CD4-positive, alpha-beta T cell (primary cell): ENCODE measurements around the gene TBX1. TPM values are rescaled to one million over a fixed set of nuclear protein-coding genes. Genes with fewer than 3 reads are reported as not detected.
"Not testable (repeated sequence)": the region's sequence is repeated elsewhere in the genome, so short reads cannot be mapped to it uniquely, and the experiment has no call there.

Source experiments
- ATAC-seq: fragments of 200-7000 bp; cut with Tn5 transposase; one replicate; pipeline ENCODE4 v1.10.0; 2022; ENCODE audit warnings: mild to moderate bottlenecking; ENCODE audit not compliant: poor library complexity
- CTCF ChIA-PET: fragments of 350-600 bp; sonication (Branson Sonifier 250); formaldehyde crosslinking; loops from one replicate; lab custom pipeline; 2021; ENCODE audit warnings: antibody characterized with exemption, inconsistent platforms; lab: Charles Lee
- POLR2A ChIA-PET: fragments of 350-600 bp; sonication (Branson Sonifier 250); formaldehyde crosslinking; loops from one replicate; lab custom pipeline; 2021; ENCODE audit warnings: antibody characterized with exemption, inconsistent platforms; lab: Charles Lee
- DNase-seq, 14 experiments: peaks; one replicate each; pipeline ENCODE4 v3.0.0-alpha.2; 2013 to 2020; ENCODE audit warnings: mixed read lengths in 2 of 14
- H3K27ac ChIP-seq, 2 donors: one replicate each; pipeline versions ENCODE4 v1.5.1 to v1.7.0; 2013; ENCODE audit warnings: low read length in 2 of 2, low read depth in 1 of 2, mild to moderate bottlenecking in 1 of 2
- H3K27me3 ChIP-seq, 2 experiments: 1 replicate in 1 of 2; 2 replicates in 1 of 2; pipeline versions ENCODE4 v1.6.1 to v1.7.0; 2013; ENCODE audit warnings: low read length in 2 of 2, control low read depth in 1 of 2, mild to moderate bottlenecking in 1 of 2, moderate library complexity in 1 of 2; ENCODE audit not compliant: insufficient read depth in 2 of 2, control insufficient read depth in 1 of 2
- H3K36me3 ChIP-seq: one replicate; pipeline ENCODE4 v1.6.1; 2013; ENCODE audit warnings: low read length, control low read depth; ENCODE audit not compliant: insufficient read depth
- H3K4me1 ChIP-seq: one replicate; pipeline ENCODE4 v1.6.1; 2013; ENCODE audit warnings: low read length, control low read depth; ENCODE audit not compliant: insufficient read depth
- H3K4me3 ChIP-seq: one replicate; pipeline ENCODE4 v1.5.1; 2013; ENCODE audit warnings: mild to moderate bottlenecking, low read length, moderate library complexity
- H3K9me3 ChIP-seq, 2 experiments: 1 replicate in 1 of 2; 2 replicates in 1 of 2; pipeline versions ENCODE4 v1.6.1 to v1.7.0; 2013; ENCODE audit warnings: low read length in 2 of 2, mild to moderate bottlenecking in 2 of 2, control low read depth in 1 of 2, moderate library complexity in 1 of 2; ENCODE audit not compliant: control insufficient read depth in 1 of 2, insufficient read depth in 1 of 2
- H3K27ac Mint-ChIP-seq: one replicate; pipeline ENCODE4 v1.8.0; 2020; ENCODE audit warnings: mixed read lengths
- H3K27me3 Mint-ChIP-seq: one replicate; pipeline ENCODE4 v1.8.0; 2021; ENCODE audit warnings: mixed read lengths
- H3K36me3 Mint-ChIP-seq: one replicate; pipeline ENCODE4 v1.8.0; 2021; ENCODE audit warnings: low read depth, mixed read lengths
- H3K4me1 Mint-ChIP-seq: one replicate; pipeline ENCODE4 v1.8.0; 2021; ENCODE audit warnings: low read depth, mixed read lengths
- H3K4me3 Mint-ChIP-seq: one replicate; pipeline ENCODE4 v1.8.0; 2020; ENCODE audit warnings: mild to moderate bottlenecking, mixed read lengths
- H3K9me3 Mint-ChIP-seq: one replicate; pipeline ENCODE4 v1.8.0; 2020; ENCODE audit warnings: mixed read lengths
- intact Hi-C, 2 experiments: fragments of 100-400 bp; cut with DNase I in 1 of 2; cut with micrococcal nuclease in 1 of 2; formaldehyde crosslinking; loops; one replicate each; pipeline versions ENCODE4 v1.15.1 to v1.9.0; 2023 to 2025; cut with DNase I, micrococcal nuclease
- total RNA-seq, 174 experiments: library from RNA in 2 of 174; stranded (reverse) in 2 of 174; gene quantifications; one replicate each; pipeline ENCODE4 v1.2.3 and lab custom pipeline; 2021 to 2026
- TF ChIP-seq, protein P1 (sequence below): fragments of 200-600 bp; IDR thresholded peaks from one replicate; pipeline ENCODE4 v1.8.0; 2022; ENCODE audit warnings: antibody characterized with exemption, mild to moderate bottlenecking

The TBX1 gene
- total RNA-seq, 2 experiments from 2014 or later = not detected

DNA sequence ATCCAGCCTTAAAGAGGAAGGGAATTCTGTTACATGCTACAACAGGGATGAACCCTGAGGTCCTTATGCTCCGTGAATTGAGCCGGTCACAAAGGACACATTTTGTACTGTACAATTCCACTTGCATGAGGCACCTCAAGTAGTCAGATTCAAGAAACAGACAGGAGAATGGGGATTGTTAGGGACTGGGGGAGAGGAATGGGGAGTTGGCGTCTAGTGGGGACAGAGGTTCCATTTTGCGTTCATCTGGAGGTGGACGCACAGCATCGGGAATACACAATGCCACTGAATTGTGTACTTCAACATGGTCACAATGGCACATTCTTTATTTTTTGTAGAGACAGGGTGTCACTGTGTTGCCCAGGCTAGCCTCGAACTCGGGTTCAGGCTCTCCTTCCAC lies 14.1 kb downstream of the TBX1 start:
- ATAC-seq (no peak), DNase-seq (no peak)
- H3K27ac ChIP-seq = no peak overlapping the region
- peaks cover 9% of the 10 kb centered on the region for H3K4me1 Mint-ChIP-seq
- H3K4me3 Mint-ChIP-seq = no peak overlapping the region
- ChIA-PET CTCF (no interaction called here), POLR2A (no interaction called here)
- peaks cover 35 to 42% of the 10 kb centered on the region in 2 experiments for H3K27me3 ChIP-seq
- H3K4me3 ChIP-seq = no peak overlapping the region
- H3K36me3 ChIP-seq = no peaks in the 10 kb centered on the region
- no peak overlapping the region for H3K27ac Mint-ChIP-seq
- peaks cover 5% of the 10 kb centered on the region for H3K4me1 ChIP-seq
- intact Hi-C loops = no loop called here
- H3K9me3 Mint-ChIP-seq = no peaks in the 10 kb centered on the region
- H3K9me3 ChIP-seq = peaks cover 0 to 8% of the 10 kb centered on the region in 2 experiments
- TF ChIP-seq, protein P1, sequence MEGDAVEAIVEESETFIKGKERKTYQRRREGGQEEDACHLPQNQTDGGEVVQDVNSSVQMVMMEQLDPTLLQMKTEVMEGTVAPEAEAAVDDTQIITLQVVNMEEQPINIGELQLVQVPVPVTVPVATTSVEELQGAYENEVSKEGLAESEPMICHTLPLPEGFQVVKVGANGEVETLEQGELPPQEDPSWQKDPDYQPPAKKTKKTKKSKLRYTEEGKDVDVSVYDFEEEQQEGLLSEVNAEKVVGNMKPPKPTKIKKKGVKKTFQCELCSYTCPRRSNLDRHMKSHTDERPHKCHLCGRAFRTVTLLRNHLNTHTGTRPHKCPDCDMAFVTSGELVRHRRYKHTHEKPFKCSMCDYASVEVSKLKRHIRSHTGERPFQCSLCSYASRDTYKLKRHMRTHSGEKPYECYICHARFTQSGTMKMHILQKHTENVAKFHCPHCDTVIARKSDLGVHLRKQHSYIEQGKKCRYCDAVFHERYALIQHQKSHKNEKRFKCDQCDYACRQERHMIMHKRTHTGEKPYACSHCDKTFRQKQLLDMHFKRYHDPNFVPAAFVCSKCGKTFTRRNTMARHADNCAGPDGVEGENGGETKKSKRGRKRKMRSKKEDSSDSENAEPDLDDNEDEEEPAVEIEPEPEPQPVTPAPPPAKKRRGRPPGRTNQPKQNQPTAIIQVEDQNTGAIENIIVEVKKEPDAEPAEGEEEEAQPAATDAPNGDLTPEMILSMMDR = no peak
- peaks cover 64% of the 10 kb centered on the region for H3K27me3 Mint-ChIP-seq
- no peaks in the 10 kb centered on the region for H3K36me3 Mint-ChIP-seq

DNA sequence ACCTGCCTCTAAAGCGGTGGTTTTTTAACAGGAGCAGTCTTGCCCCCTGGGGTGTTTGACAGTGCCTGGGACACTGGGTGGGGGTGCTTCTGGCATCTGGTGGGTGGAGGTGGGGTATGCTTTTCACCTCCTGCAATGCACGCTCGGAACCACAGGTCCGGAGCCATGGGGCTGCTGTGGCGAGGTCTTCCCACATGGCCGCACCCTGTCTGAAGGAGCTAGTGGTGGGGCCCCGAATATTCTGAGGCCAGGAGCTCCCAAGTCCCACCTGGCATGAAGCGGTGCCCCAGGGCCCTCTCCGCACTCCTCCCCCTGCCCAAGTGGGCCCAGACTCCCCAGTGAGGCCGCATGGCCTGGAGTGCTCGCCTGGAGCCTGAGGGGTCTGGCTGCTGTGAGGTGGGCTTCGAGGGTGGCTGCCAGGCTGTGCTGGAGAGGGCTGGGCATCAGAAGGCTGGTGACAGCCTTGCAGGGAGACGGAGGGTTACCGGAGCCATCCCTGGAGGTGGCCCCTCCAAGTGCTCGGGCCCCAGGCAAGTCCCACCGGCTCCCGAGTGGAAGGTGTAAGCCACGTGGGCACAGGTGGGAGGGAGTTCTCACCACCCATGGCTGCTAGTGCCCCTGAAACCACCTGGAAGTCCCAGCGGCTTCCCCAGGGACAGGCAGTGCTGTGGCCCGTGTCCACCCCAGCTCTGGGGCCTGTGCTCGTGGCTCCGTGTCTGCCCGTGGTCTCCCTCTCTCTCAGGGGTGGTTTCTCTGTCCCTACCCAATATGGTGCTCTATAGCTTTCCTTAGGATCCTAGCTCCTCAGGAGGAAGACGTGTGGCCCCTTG lies 15.1 kb downstream of the TBX1 start:
- Histone ChIP-seq H3K4me3 (no peak overlapping the region), H3K36me3 (no peaks in the 10 kb centered on the region), H3K4me1 (peaks cover 5% of the 10 kb centered on the region), H3K27me3 (peaks cover 25 to 32% of the 10 kb centered on the region in 2 experiments), H3K27ac (no peak overlapping the region), H3K9me3 (no peaks in the 10 kb centered on the region)
- ChIA-PET POLR2A (no interaction called here), CTCF (no interaction called here)
- ATAC-seq (no peak), DNase-seq (no peak)
- intact Hi-C loops = no loop called here
- H3K27me3 Mint-ChIP-seq = peaks cover 62% of the 10 kb centered on the region
- TF ChIP-seq, protein P1 = no peak
- H3K36me3 Mint-ChIP-seq = no peaks in the 10 kb centered on the region
- H3K9me3 Mint-ChIP-seq = no peaks in the 10 kb centered on the region
- H3K4me3 Mint-ChIP-seq = no peak overlapping the region
- H3K27ac Mint-ChIP-seq = no peak overlapping the region
- peaks cover 16% of the 10 kb centered on the region for H3K4me1 Mint-ChIP-seq

DNA sequence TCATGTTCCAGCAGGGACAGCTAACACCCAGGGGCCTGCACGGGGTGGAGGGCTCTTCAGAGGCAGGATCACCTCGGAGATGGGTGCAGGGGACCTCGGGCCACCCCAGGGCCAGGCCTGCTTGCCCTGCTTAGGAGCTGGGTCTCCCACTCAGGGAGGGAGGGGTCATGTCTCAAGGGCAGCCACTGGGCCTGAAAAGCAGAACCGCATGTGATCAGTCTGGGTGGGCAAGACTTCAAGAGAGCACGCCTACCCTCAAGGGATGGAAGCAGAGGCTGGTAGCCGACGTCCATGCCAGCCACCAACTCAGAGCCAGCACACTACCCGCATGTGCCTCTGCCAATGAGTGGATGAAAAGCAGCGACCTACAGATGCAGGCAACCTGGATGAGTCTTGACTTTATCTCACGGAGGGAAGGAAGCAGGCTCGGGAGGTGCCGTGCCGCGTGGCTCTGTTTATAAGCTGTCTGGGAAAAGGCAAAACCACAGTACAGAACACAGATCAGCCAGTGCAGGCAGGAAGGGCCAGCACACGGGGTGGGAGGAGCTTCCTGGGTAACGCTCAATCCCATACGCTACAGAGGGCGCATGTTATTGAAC lies 16.0 kb downstream of the TBX1 start:
- TF ChIP-seq, protein P1 = no peak
- no peak overlapping the region for H3K27ac Mint-ChIP-seq
- Histone ChIP-seq H3K4me1 (peaks cover 5% of the 10 kb centered on the region), H3K36me3 (no peaks in the 10 kb centered on the region), H3K9me3 (no peaks in the 10 kb centered on the region), H3K27me3 (peaks cover 20 to 25% of the 10 kb centered on the region in 2 experiments), H3K27ac (no peak overlapping the region), H3K4me3 (no peak overlapping the region)
- DNase-seq = peak in 1 of 14 experiments; percentile 36
- CTCF ChIA-PET = no interaction called here
- H3K4me1 Mint-ChIP-seq = peaks cover 16% of the 10 kb centered on the region
- POLR2A ChIA-PET = interaction anchor here (0.6 kb wide), 1 partner anchor 12 kb away, joined by 3 read pairs; no protein-coding TSS in a partner anchor
- no peaks in the 10 kb centered on the region for H3K9me3 Mint-ChIP-seq
- H3K27me3 Mint-ChIP-seq = peaks cover 54% of the 10 kb centered on the region
- peak; percentile 68 for ATAC-seq
- H3K4me3 Mint-ChIP-seq = no peak overlapping the region
- intact Hi-C loops = no loop called here
- no peaks in the 10 kb centered on the region for H3K36me3 Mint-ChIP-seq

DNA sequence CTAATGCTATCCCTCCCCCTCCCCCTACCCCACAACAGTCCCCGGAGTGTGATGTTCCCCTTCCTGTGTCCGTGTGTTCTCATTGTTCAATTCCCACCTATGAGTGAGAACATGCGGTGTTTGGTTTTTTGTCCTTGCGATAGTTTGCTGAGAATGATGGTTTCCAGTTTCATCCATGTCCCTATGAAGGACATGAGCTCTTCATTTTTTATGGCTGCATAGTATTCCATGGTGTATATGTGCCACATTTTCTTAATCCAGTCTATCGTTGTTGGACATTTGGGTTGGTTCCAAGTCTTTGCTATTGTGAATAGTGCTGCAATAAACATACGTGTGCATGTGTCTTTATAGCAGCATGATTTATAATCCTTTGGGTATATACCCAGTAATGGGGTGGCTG lies 16.6 kb downstream of the TBX1 start:
- H3K4me1 ChIP-seq, H3K9me3 Mint-ChIP-seq, H3K9me3 ChIP-seq, H3K27ac ChIP-seq, intact Hi-C loops, CTCF ChIA-PET, DNase-seq, H3K36me3 Mint-ChIP-seq, H3K27ac Mint-ChIP-seq, ATAC-seq, H3K4me3 Mint-ChIP-seq, H3K36me3 ChIP-seq, H3K4me3 ChIP-seq: not testable (repeated sequence)
- POLR2A ChIA-PET = interaction anchor here (0.6 kb wide), 1 partner anchor 13 kb away, joined by 3 read pairs; no protein-coding TSS in a partner anchor
- Mint-ChIP-seq H3K4me1 (peaks cover 16% of the 10 kb centered on the region), H3K27me3 (peaks cover 48% of the 10 kb centered on the region)
- peaks cover 20 to 21% of the 10 kb centered on the region in 2 experiments for H3K27me3 ChIP-seq
